Activated T-cell treated with anti-CD3 and anti-CD28 coated beads, Interleukin-2, amount 50 U/mL, for 72 hours (primary cell): ENCODE results near the gene BOC. TPM values are rescaled to one million over a fixed set of nuclear protein-coding genes. Genes with fewer than 3 reads are reported as not detected.

Experiments used
- ATAC-seq, 2 donors: fragments of 150-1000 bp; cut with Tn5 transposase; replicated peaks in 1 of 2; 2 replicates each; pipeline ENCODE4 v1.10.0; 2021; ENCODE audit warnings: moderate library complexity in 2 of 2, mild to moderate bottlenecking in 1 of 2
- DNase-seq, 2 donors: peaks; one replicate each; pipeline ENCODE4 v3.0.0; 2021 to 2022; ENCODE audit warnings: mixed read lengths in 1 of 2
- H3K27ac Mint-ChIP-seq: one replicate; pipeline ENCODE4 v1.8.0; 2022; ENCODE audit warnings: mild to moderate bottlenecking, moderate library complexity, mixed read lengths
- H3K27me3 Mint-ChIP-seq: one replicate; pipeline ENCODE4 v1.8.0; 2022; ENCODE audit warnings: low read depth, mixed read lengths
- H3K36me3 Mint-ChIP-seq, 2 donors: one replicate each; pipeline ENCODE4 v1.8.0; 2022; ENCODE audit warnings: mixed read lengths in 2 of 2, mild to moderate bottlenecking in 1 of 2; ENCODE audit not compliant: insufficient read depth in 2 of 2
- H3K4me1 Mint-ChIP-seq: one replicate; pipeline ENCODE4 v1.8.0; 2022; ENCODE audit warnings: low read depth, mixed read lengths
- H3K4me3 Mint-ChIP-seq, 2 donors: one replicate each; pipeline ENCODE4 v1.8.0; 2022; ENCODE audit warnings: mild to moderate bottlenecking in 2 of 2, mixed read lengths in 2 of 2, moderate library complexity in 2 of 2
- H3K9me3 Mint-ChIP-seq, 2 donors: one replicate each; pipeline ENCODE4 v1.8.0; 2022; ENCODE audit warnings: mixed read lengths in 2 of 2
- total RNA-seq, 2 donors: library from RNA; stranded (reverse); gene quantifications; one replicate each; pipeline ENCODE4 v1.2.3, GENCODE V29; 2022

BOC gene
- total RNA-seq, 2 donors from 2014 or later: 0.19 to 0.31 TPM

DNA sequence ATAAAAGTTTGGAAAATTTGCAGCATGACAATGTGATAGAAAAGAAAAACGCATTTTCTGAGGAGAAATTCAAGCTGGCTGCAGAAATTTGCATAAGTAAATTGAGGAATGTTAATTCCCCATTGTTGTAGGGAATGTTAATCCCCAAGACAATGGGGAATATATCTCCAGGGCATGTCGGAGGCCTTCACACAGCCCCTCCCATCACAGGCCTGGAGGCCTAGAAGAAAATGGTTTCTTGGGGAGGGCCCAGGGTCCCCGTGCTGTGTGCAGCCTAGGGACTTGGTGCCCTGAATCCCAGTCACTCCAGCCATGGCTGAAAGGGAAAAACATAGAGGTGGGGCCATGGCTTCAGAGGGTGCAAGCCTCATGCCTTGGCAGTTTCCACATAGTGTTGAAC is 101.1 kb downstream of the BOC start:
- no peaks in the 10 kb centered on the region for H3K27me3 Mint-ChIP-seq
- no peak overlapping the region for H3K4me3 Mint-ChIP-seq
- DNase-seq: no peak
- peaks cover 15 to 30% of the 10 kb centered on the region in 2 donors for H3K36me3 Mint-ChIP-seq
- ATAC-seq: no peak
- peaks cover 12 to 15% of the 10 kb centered on the region in 2 donors for H3K9me3 Mint-ChIP-seq
- H3K27ac Mint-ChIP-seq: no peak overlapping the region
- no peaks in the 10 kb centered on the region for H3K4me1 Mint-ChIP-seq

DNA sequence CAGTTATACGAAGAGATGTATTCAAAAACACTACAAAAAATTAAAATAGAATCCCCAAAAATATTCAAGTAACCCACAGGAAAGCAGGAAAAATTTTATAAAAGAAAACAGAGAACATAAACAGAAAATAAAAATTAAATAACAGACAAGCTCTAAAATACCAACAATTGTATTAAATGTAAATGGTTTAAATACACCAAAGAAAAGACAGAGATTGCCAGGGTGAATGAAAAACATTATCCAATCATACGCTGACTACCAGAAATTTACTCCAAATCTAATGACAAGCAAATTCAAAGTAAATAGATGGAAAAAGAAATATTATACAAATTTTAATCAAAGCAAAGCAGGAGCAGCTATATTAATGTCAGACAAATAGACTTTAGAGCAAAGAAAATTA is 103.6 kb downstream of the BOC start:
- ATAC-seq: no peak
- H3K27ac Mint-ChIP-seq: no peak overlapping the region

DNA sequence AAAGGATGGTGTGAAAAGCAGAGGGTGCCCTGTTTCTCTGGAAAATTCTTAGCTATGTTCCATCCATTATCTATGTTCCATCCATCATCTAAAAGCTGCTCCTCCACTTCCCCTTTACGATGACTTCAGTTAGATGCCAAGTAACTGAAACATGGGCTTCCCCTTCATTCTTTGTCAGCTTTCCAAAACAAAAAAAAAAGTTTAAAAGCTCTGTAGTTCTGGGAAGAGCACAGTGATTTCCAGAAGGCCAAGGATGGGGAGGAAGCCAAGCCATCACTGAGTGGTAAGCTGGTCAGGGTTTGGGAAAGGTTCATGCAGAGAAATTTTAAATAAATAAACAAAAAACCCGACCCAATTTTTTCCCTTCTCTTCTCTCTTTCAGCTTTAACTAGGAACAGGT is 118.4 kb downstream of the BOC start:
- H3K9me3 Mint-ChIP-seq: peaks cover 0 to 3% of the 10 kb centered on the region in 2 donors
- no peaks in the 10 kb centered on the region for H3K4me1 Mint-ChIP-seq
- ATAC-seq: no peak
- no peak overlapping the region for H3K4me3 Mint-ChIP-seq
- no peaks in the 10 kb centered on the region for H3K27me3 Mint-ChIP-seq
- peaks cover 0 to 5% of the 10 kb centered on the region in 2 donors for H3K36me3 Mint-ChIP-seq
- H3K27ac Mint-ChIP-seq: no peak overlapping the region
- no peak for DNase-seq

More for the DNA sequence above, 103.6 kb downstream of the BOC start:
- peaks cover 15 to 30% of the 10 kb centered on the region in 2 donors for H3K36me3 Mint-ChIP-seq
- no peaks in the 10 kb centered on the region for H3K4me1 Mint-ChIP-seq
- no peak for DNase-seq
- no peak overlapping the region for H3K4me3 Mint-ChIP-seq
- H3K27me3 Mint-ChIP-seq: no peaks in the 10 kb centered on the region
- peaks cover 12 to 15% of the 10 kb centered on the region in 2 donors for H3K9me3 Mint-ChIP-seq

GRCh38 chr3:113330742-113331141 is 119.4 kb downstream of the BOC start:
- no peaks in the 10 kb centered on the region for H3K27me3 Mint-ChIP-seq
- no peak for ATAC-seq
- H3K27ac Mint-ChIP-seq: no peak overlapping the region
- H3K4me3 Mint-ChIP-seq: no peak overlapping the region
- H3K9me3 Mint-ChIP-seq: peaks cover 0 to 3% of the 10 kb centered on the region in 2 donors
- H3K36me3 Mint-ChIP-seq: peaks cover 0 to 5% of the 10 kb centered on the region in 2 donors
- no peak for DNase-seq
- no peaks in the 10 kb centered on the region for H3K4me1 Mint-ChIP-seq

DNA sequence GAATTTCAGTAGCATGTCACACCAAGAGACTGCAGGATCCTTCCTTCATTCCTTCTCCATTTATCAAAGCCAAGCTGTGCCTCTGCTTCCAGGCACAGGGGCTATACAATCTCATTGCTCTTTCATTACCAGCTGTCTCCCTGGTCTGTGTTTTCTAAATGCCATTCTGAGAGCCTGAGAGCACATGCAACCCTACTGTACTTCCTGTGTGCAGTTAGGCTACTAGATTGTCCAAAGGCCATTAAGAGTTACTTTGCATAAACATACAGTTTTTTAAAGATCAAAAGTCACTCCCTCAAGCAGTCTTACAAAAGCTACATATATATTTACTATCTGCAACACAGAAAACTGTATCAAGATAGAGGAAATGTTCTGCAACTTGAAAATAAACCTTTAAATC is 119.8 kb downstream of the BOC start:
- Mint-ChIP-seq H3K4me1 (no peaks in the 10 kb centered on the region), H3K36me3 (peaks cover 0 to 2% of the 10 kb centered on the region in 2 donors), H3K9me3 (no peaks in the 10 kb centered on the region), H3K27me3 (no peaks in the 10 kb centered on the region), H3K4me3 (no peak overlapping the region), H3K27ac (no peak overlapping the region)
- ATAC-seq (no peak), DNase-seq (no peak)

Other genes starting within 250 kb of the BOC start
- gene CD200R1, start 236.5 kb upstream of the BOC start, total RNA-seq: 1 to 10 TPM; 1.4 to 2.2 TPM
- 10 to 100 TPM; 27.0 to 28.7 TPM for gene GTPBP8, start 220.6 kb upstream of the BOC start, total RNA-seq
- gene CFAP44, start 229.9 kb downstream of the BOC start, total RNA-seq: 1 to 10 TPM; 3.4 to 5.0 TPM